HG03342 (cell line): ENCODE data around the gene CATSPER1.
"Not testable (repeated sequence)": the region's sequence is repeated elsewhere in the genome, so short reads cannot be mapped to it uniquely, and the experiment has no call there.

Experiments used
- ATAC-seq: cut with Tn5 transposase; IDR thresholded peaks from one replicate; pipeline ENCODE4 v1.9.1; 2021; ENCODE audit warnings: mild to moderate bottlenecking, moderate library complexity; ENCODE audit not compliant: unreplicated experiment

CATSPER1 gene

GRCh38 chr11:66020618-66021357, 5.5 kb downstream of the CATSPER1 start:
- no peak for ATAC-seq

- ATAC-seq, result no peak
Measured at GRCh38 chr11:66020212-66020611, 6.1 kb downstream of the CATSPER1 start.

- ATAC-seq, result no peak
Measured at GRCh38 chr11:66017321-66017720, 9.0 kb downstream of the CATSPER1 start.

- ATAC-seq, result no peak
Measured at GRCh38 chr11:66016793-66017177, 9.5 kb downstream of the CATSPER1 start.

- no peak for ATAC-seq
Measured at GRCh38 chr11:66015936-66016792, 10.1 kb downstream of the CATSPER1 start.

- no peak for ATAC-seq
Measured at GRCh38 chr11:66015454-66015881, 10.8 kb downstream of the CATSPER1 start.

GRCh38 chr11:66014804-66015453, 11.3 kb downstream of the CATSPER1 start:
- ATAC-seq, result no peak

GRCh38 chr11:66013762-66014100, 12.5 kb downstream of the CATSPER1 start:
- no peak for ATAC-seq

- ATAC-seq, result no peak
Measured at GRCh38 chr11:66012946-66013761, 13.1 kb downstream of the CATSPER1 start.

- no peak for ATAC-seq
Measured at GRCh38 chr11:66012371-66012945, 13.8 kb downstream of the CATSPER1 start.

GRCh38 chr11:66011785-66012303, 14.4 kb downstream of the CATSPER1 start, which contains the start of gene CST6:
Gene CST6, plus strand, starts transcription at chr11:66012008. Its CDS starts 37 bp downstream, at chr11:66012045.
- no peak for ATAC-seq

- ATAC-seq, result no peak
Measured at GRCh38 chr11:66011239-66011784, 15.0 kb downstream of the CATSPER1 start.

- not testable (repeated sequence) for ATAC-seq
Measured at GRCh38 chr11:66010036-66010435, 16.2 kb downstream of the CATSPER1 start.

- ATAC-seq, result no peak
Measured at GRCh38 chr11:66008468-66009101, 17.7 kb downstream of the CATSPER1 start.

- ATAC-seq, result no peak
Measured at GRCh38 chr11:66008095-66008467, 18.2 kb downstream of the CATSPER1 start.

- ATAC-seq, result no peak
Measured at GRCh38 chr11:66007201-66007634, 19.1 kb downstream of the CATSPER1 start.

GRCh38 chr11:66006891-66007176, 19.4 kb downstream of the CATSPER1 start:
- no peak for ATAC-seq

GRCh38 chr11:66006134-66006890, 20.0 kb downstream of the CATSPER1 start:
- ATAC-seq, result no peak

- no peak for ATAC-seq
Measured at GRCh38 chr11:66004186-66004585, 22.1 kb downstream of the CATSPER1 start.
